ENCODE measurements around the gene GATD1. TPM values are rescaled to one million over a fixed set of nuclear protein-coding genes. Genes with fewer than 3 reads are reported as not detected.

Gene GATD1
- total and polyA plus RNA-seq, 2 experiments from 2014 or later = 39.3 to 51.0 TPM

DNA sequence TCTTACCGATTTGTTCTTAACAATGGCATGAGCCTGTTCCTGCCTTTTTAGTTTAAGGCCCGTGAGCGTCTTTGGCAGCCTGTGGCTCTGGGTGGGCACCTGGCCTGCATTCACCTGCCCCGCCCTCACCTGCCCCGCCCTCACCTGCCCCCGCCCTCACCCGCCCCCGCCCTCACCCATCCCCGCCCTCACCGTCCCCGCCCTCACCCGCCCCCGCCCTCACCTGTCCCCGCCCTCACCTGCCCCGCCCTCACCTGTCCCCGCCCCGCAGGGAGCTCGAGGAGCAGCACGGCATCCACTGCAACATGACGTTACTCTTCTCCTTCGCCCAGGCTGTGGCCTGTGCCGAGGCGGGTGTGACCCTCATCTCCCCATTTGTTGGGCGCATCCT lies 14.2 kb downstream of the GATD1 start (continued):
- TF ChIP-seq, protein P1, sequence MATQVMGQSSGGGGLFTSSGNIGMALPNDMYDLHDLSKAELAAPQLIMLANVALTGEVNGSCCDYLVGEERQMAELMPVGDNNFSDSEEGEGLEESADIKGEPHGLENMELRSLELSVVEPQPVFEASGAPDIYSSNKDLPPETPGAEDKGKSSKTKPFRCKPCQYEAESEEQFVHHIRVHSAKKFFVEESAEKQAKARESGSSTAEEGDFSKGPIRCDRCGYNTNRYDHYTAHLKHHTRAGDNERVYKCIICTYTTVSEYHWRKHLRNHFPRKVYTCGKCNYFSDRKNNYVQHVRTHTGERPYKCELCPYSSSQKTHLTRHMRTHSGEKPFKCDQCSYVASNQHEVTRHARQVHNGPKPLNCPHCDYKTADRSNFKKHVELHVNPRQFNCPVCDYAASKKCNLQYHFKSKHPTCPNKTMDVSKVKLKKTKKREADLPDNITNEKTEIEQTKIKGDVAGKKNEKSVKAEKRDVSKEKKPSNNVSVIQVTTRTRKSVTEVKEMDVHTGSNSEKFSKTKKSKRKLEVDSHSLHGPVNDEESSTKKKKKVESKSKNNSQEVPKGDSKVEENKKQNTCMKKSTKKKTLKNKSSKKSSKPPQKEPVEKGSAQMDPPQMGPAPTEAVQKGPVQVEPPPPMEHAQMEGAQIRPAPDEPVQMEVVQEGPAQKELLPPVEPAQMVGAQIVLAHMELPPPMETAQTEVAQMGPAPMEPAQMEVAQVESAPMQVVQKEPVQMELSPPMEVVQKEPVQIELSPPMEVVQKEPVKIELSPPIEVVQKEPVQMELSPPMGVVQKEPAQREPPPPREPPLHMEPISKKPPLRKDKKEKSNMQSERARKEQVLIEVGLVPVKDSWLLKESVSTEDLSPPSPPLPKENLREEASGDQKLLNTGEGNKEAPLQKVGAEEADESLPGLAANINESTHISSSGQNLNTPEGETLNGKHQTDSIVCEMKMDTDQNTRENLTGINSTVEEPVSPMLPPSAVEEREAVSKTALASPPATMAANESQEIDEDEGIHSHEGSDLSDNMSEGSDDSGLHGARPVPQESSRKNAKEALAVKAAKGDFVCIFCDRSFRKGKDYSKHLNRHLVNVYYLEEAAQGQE (IDR thresholded peaks at IDR 0.05; ENCODE audit: unreplicated experiment) = no peak
- TF ChIP-seq JUNB (IDR thresholded peaks at IDR 0.05; ENCODE audit: unreplicated experiment) (no peak), STAT1 (IDR thresholded peaks at IDR 0.05; ENCODE audit: unreplicated experiment) (no peak)
- TF ChIP-seq, protein P2, sequence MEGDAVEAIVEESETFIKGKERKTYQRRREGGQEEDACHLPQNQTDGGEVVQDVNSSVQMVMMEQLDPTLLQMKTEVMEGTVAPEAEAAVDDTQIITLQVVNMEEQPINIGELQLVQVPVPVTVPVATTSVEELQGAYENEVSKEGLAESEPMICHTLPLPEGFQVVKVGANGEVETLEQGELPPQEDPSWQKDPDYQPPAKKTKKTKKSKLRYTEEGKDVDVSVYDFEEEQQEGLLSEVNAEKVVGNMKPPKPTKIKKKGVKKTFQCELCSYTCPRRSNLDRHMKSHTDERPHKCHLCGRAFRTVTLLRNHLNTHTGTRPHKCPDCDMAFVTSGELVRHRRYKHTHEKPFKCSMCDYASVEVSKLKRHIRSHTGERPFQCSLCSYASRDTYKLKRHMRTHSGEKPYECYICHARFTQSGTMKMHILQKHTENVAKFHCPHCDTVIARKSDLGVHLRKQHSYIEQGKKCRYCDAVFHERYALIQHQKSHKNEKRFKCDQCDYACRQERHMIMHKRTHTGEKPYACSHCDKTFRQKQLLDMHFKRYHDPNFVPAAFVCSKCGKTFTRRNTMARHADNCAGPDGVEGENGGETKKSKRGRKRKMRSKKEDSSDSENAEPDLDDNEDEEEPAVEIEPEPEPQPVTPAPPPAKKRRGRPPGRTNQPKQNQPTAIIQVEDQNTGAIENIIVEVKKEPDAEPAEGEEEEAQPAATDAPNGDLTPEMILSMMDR (conservative IDR thresholded peaks at IDR 0.05; ENCODE audit: low read depth in 2 of 2) = no peak

DNA sequence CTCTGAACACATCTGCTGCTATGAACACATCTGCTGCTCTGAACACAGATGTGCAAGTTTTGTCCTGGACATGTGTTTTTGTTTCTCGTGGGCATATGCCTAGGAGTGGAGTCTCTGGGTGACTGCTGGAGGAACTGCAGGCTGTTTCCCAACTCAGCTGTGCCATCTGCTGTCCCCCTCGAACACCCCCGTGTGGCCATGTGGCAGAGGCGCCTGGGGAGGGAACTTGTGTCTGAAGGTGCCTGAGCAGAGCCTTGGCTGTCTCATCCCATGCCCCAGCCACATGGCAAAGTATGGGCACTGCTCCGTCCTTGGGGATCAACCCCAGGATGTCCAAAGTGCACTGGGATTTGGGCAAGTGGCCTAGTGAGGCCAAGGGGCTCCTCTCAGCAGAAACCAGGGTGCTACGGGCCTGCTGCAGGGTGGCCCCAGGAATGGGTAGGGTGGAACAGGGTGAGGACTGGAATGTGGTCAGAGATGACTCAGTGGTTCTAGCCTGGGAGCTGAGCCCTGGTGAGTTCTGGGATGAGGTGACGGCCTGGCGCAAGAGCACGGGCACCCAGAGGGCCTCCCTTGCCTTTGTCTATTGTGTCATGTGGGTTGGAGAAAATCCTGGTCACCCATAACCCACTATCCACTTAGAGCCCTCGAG lies 14.7 kb downstream of the GATD1 start:
- Histone ChIP-seq H3K27me3 (ENCODE audit: insufficient read depth) (no peaks in the 10 kb centered on the region), H3K79me2 (replicated peaks; ENCODE audit: insufficient read depth) (peaks cover 9% of the 10 kb centered on the region), H3K9me2 (ENCODE audit: insufficient read depth) (no peaks in the 10 kb centered on the region), H2AFZ (no peak overlapping the region), H3K36me3 (ENCODE audit: insufficient read depth) (peaks cover 57% of the 10 kb centered on the region), H3K4me2 (peak overlapping the region; percentile 26; the same call in 1 of the 2 replicates), H3K4me3 (no peak overlapping the region), H4K20me1 (replicated peaks; ENCODE audit: insufficient read depth) (peaks cover 9% of the 10 kb centered on the region), H3K27ac (ENCODE audit: low read depth) (peak overlapping the region; percentile 80; the same call in 1 of the 2 replicates), H3K4me1 (ENCODE audit: insufficient read depth) (peaks cover 8% of the 10 kb centered on the region), H3F3A (replicated peaks; ENCODE audit: low read depth) (peaks cover 69% of the 10 kb centered on the region)
- DNase-seq (ENCODE audit: low spot score) (peak; percentile 59), ATAC-seq (peak; percentile 34)
- no peaks in the 10 kb centered on the region for H3K9me3 Mint-ChIP-seq
- no peak for TF ChIP-seq ZNF114 (CRISPR knock-in tag; IDR thresholded peaks at IDR 0.05)
- peak; percentile 21; the same call in 1 of the 2 replicates for TF ChIP-seq POLR2AphosphoS5 (IDR thresholded peaks at IDR 0.05; ENCODE audit: low read depth)
- TF ChIP-seq, protein P2 (conservative IDR thresholded peaks at IDR 0.05; ENCODE audit: low read depth in 2 of 2) = peak; percentile 25 to 54
- H3K4me1 Mint-ChIP-seq = peaks cover 10% of the 10 kb centered on the region
- H3K27me3 Mint-ChIP-seq (ENCODE audit: insufficient read depth, low read depth, poor library complexity) = peaks cover 32% of the 10 kb centered on the region
- peaks cover 90% of the 10 kb centered on the region for H3K36me3 Mint-ChIP-seq (ENCODE audit: low read depth)
- H3K27ac Mint-ChIP-seq = peak overlapping the region; percentile 62; the same call in 1 of the 2 replicates
- no peak overlapping the region for H3K4me3 Mint-ChIP-seq

Data from GM23338 (cell line).